WTC11 (cell line): ENCODE data around the gene SEC61A2.

Source experiments
- ATF3 ChIP-seq: sonication (generic); formaldehyde crosslinking; conservative IDR thresholded peaks from 2 replicates; pipeline ENCODE4 v1.8.1; 2022; ENCODE audit warnings: mild to moderate bottlenecking, missing genetic modification reagents
- CTCF ChIP-seq: fragments of 200-600 bp; IDR thresholded peaks from 2 replicates; pipeline ENCODE4 v1.8.0; 2022; ENCODE audit warnings: antibody characterized with exemption
- FOXP1 ChIP-seq: sonication (generic); formaldehyde crosslinking; IDR thresholded peaks from 2 replicates; pipeline ENCODE4 v1.8.0; 2022; ENCODE audit warnings: missing genetic modification reagents, mild to moderate bottlenecking, moderate library complexity, borderline replicate concordance
- GABPB1 ChIP-seq: sonication (generic); formaldehyde crosslinking; IDR thresholded peaks from 2 replicates; pipeline ENCODE4 v1.8.1; 2023; ENCODE audit warnings: mild to moderate bottlenecking, missing genetic modification reagents
- HMGXB4 ChIP-seq: sonication (generic); formaldehyde crosslinking; IDR thresholded peaks from 2 replicates; pipeline ENCODE4 v1.8.1; 2023; ENCODE audit warnings: mild to moderate bottlenecking, moderate library complexity, missing genetic modification reagents
- MAX ChIP-seq: sonication (generic); formaldehyde crosslinking; IDR thresholded peaks from 2 replicates; pipeline ENCODE4 v1.8.0; 2022; ENCODE audit warnings: mild to moderate bottlenecking, missing genetic modification reagents
- MXD4 ChIP-seq: fragments of 250-450 bp; sonication (Bioruptor Pico); IDR thresholded peaks from 2 replicates; pipeline ENCODE4 v1.8.0; 2021; ENCODE audit warnings: mild to moderate bottlenecking, moderate library complexity, borderline replicate concordance
- NFATC4 ChIP-seq: fragments of 250-450 bp; sonication (Bioruptor Pico); IDR thresholded peaks from 2 replicates; pipeline ENCODE4 v1.9.0; 2021; ENCODE audit warnings: mild to moderate bottlenecking
- TEAD4 ChIP-seq: sonication (generic); formaldehyde crosslinking; IDR thresholded peaks from 2 replicates; pipeline ENCODE4 v1.8.0; 2022; ENCODE audit warnings: mild to moderate bottlenecking, missing genetic modification reagents
- USF2 ChIP-seq: sonication (generic); formaldehyde crosslinking; IDR thresholded peaks from 2 replicates; pipeline ENCODE4 v1.8.1; 2023; ENCODE audit warnings: mild to moderate bottlenecking, missing genetic modification reagents, moderate library complexity
- ZNF138 ChIP-seq: sonication (generic); formaldehyde crosslinking; conservative IDR thresholded peaks from 2 replicates; pipeline ENCODE4 v1.8.1; 2022; ENCODE audit warnings: mild to moderate bottlenecking, moderate library complexity, missing genetic modification reagents
- ZNF396 ChIP-seq: fragments of 250-450 bp; sonication (Bioruptor Pico); IDR thresholded peaks from 2 replicates; pipeline ENCODE4 v1.8.0; 2021; ENCODE audit warnings: mild to moderate bottlenecking, moderate library complexity, borderline replicate concordance

- TF ChIP-seq CTCF (no peak), HMGXB4 (CRISPR knock-in tag) (no peak), ZNF396 (CRISPR knock-in tag) (no peak), TEAD4 (CRISPR knock-in tag) (no peak), FOXP1 (CRISPR knock-in tag) (no peak), NFATC4 (CRISPR knock-in tag) (no peak), MXD4 (CRISPR knock-in tag) (no peak), GABPB1 (no peak), MAX (CRISPR knock-in tag) (no peak), USF2 (CRISPR knock-in tag) (no peak), ATF3 (no peak), ZNF138 (CRISPR knock-in tag) (no peak)
Measured at GRCh38 chr10:12214093-12214492, 84.6 kb downstream of the SEC61A2 start.
